Femur (tissue), 1 donor: ENCODE results near the gene TMED3.
"Not testable (repeated sequence)": the region's sequence is repeated elsewhere in the genome, so short reads cannot be mapped to it uniquely, and the experiment has no call there.

Experiments
- DNase-seq: peaks from one replicate; pipeline ENCODE4 v3.0.0-alpha.2; 2017

Gene TMED3

DNA sequence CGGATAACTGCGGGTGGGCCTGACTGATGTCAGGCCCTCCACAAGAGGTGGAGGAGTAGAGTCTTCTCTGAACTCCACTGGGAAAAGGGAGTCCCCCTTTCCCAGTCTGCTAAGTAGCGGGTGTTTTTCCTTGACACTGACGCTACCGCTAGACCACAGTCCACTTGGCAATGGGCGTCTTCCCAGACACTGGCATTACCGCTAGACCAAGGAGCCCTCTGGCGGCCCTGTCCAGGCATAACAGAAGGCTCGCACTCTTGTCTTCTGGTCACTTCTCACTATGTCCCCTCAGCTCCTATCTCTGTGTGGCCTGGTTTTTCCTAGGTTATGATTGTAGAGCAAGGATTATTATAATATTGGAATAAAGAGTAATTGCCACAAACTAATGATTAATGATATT, 9.1 kb downstream of the TMED3 start:
- not testable (repeated sequence) for DNase-seq

DNA sequence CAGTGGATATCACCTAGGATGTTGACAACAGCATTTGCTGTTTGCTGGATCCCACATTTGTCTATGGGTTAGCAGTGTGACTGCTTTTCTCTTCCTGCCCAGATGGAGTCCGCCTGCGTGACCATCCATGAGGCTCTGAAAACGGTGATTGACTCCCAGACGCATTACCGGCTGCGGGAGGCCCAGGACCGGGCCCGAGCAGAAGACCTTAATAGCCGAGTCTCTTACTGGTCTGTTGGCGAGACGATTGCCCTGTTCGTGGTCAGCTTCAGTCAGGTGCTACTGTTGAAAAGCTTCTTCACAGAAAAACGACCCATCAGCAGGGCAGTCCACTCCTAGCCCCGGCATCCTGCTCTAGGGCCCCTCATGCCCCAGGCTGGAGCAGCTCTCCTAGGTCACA, 11.0 kb downstream of the TMED3 start:
- DNase-seq, result no peak

DNA sequence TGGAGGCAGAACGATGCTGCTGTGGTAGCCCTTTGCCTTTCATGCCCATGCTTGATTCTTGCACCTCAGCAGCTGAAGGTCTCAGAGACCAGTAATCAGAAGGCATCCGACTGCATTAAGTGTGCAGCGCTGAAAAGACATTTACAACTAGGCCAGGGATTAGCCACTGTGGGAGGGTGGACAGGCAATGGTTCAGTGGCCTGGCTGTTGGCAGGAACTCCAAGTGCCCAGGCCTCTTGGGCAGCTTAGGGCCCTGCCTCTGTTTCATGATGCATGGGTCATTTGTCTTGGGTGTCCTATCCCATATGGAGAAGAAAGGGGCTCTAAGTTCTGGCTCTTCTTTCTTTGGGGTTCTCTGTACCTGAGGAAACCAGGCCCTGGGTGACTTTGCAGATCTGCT, 11.4 kb downstream of the TMED3 start:
- DNase-seq, result no peak

DNA sequence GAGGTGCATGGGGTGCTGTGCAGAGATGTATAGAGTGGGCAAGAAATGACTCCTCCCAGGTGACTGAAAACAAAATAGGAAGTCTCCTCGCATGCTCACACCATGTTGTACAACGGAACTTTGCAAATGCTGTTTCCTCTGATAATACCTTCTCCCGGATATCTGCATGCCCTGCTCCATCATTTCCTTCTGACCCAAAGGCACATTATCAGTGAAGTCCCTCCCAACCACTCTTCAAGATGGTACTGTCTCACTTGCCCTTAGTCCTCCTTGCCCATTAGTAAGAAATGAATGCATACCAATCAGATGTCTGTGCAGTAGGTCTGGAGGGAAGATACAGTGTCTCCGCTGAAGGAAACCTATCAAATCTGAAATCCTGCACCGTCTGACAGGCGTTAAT, 12.0 kb downstream of the TMED3 start:
- no peak for DNase-seq

DNA sequence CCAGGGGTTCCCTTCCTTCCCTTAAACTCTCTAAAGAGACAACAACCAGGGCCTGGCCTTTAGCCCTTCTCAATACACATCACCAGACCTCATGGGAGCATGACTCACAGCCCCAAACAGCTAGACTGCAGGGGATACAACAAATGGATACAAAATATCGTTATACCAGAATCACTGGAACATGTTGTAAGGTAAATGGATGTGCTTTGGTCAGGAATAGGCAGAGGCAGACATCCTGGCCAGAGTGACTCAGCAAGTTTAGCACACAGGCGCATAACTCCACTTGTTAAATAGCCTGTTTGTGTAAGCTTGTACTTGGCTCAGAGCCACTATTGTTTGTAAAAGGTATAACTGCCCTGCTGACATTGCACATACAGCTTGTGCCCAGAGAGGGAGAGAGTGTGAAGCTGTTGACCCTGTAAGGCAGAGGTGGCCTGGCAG, 18.3 kb downstream of the TMED3 start:
- DNase-seq, result no peak

DNA sequence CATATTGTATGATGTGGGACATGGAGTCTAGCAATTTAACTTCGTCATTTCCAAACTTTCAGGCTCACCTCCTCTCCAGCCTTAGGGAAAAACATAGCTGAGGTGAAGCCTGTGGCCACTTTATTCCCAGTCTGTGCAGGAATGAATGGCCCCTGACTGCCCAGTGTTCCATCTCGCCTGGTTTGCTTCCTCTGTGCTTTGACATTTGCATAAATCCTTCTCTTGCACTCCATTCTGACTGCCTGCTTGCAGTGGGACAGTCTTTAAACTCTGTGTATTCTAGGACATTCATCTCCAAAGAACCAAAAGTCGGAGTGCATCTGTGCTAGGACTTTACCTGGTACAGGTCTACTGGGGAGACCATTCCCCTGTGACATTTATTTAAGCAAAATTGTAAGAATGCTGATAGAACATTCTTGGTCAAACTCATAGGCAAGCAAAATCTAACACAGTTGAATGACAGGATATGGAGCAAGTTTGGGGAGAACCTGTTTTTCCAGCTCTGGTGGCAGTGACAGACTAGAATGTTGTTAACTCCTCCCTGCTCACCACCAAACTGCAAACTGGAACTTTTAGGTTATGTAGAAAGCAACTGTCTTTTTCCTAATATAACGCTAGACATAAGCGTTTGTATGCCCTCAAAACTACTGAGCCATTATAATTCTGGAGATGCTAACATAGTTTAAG, 22.1 kb downstream of the TMED3 start:
- no peak for DNase-seq

DNA sequence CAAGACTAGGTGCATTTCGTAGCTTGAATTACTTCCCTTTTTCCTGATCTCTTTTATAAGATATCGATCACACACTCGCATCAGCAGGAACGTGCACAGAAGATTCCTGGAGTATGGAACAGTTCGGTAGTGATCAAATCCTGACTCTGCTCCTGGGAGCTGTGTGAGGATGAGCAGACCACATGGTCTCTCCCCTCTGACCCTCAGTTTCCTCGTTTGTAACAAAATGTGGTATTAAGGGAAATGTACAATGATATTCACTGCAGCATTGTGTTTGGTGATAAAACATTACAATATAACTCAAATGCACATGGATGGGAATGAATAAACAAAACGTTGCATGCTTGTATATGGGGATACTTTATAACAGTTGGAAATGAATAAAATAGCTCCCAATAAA, 26.7 kb downstream of the TMED3 start:
- DNase-seq, result no peak

DNA sequence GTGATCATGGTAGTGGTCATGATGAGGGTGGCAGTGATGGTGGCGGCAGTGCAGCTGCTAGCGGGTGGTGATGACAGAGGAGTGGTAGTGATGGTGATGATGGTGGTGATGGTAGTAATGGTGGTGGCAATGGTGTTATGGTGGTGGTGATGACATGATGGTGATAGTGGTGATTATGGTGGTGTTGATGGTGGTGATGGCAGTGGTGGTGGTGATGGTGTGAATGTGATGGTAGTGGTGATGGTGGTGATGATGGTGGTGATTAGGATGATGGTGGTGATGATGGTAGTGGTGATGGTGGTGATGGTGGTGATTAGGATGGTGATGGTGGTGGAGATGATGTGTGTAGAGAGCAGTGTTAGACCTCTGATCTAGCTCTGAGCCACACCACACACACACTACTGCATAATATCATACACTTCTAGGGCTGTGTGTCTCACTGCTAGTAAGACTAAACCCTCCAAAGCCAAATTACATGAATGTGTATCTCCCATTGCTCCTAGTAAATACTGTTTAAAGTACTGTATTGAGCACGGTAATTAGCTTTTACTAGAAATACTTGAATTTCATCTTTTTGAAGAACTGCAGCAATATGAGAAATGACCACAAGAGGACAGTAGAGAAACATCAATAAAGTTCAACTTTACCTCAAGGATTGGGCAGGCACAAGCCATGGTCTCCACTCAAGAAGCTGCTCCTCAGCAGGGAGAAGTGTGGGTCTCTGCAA, 28.8 kb downstream of the TMED3 start:
- no peak for DNase-seq

DNA sequence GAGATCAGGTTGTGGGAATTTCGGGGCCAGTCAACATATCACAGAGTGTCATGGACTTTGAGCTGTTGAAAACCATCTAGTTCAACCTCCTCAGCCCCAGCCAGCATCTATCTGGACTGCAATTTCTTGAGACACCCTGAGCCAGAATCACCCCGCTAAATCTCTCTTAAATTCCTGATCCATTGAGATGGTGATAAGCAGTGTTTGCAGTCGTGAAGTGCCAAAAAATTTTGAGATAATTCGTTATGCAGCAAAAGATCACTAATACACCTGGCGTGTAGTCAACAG, 29.3 kb downstream of the TMED3 start:
- no peak for DNase-seq

DNA sequence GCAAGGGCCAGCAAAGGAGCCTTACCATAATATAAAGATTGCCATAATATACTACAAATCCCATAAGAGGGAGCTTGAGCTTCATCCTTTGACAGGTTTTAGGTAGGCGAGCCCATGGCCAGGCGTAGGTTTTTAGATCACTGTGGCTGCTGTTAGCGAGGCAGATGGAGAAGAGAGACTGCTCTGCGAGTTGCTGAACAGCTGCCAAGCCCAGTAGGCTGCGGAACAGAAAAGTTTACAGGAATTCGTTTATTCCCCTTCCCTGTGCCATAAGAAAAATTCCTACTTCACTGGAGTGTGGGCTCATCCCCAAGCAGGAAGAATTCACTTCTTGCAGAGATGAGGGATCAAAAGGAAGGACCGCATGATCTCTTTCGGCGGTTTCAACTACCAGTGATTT, 30.5 kb downstream of the TMED3 start:
- DNase-seq, result peak; percentile 36

DNA sequence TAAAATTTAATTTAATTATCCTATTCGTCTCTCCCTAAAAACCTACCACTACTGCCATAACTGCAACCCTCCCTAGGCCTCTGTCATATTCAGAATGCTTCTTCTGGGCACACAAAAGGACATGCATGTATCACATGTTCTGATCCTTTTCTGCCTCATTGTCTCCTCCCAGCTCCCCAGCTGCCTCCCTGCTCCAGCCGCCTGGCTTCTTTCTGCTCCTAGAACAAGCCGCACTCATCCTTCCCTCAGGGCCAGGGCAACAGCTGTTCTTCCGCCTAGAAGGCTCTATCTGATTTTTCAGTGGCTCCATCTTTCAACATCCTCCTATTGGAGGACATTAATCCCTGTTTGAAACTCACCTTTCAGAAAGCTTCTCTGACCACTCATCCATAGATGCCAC, 38.6 kb downstream of the TMED3 start:
- DNase-seq, result no peak

DNA sequence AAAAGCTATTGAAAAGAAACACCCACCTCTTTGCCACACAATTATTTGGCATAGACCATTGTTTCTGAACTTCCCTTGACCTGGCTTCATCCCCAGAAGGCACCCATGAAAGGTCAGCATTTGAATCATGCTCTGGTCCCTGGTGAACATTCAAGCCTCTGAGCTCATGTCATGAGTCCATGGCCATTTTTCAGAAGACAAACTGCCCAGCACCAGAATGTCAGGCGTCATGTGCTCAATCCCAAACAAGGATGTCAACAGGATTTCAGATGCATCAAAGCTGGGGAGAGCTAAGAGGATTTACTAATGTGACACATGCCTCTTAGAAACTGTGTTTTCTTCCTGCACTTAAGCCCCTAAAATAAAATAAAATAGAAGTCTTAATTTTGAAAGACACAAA, 41.3 kb downstream of the TMED3 start:
- DNase-seq, result no peak

DNA sequence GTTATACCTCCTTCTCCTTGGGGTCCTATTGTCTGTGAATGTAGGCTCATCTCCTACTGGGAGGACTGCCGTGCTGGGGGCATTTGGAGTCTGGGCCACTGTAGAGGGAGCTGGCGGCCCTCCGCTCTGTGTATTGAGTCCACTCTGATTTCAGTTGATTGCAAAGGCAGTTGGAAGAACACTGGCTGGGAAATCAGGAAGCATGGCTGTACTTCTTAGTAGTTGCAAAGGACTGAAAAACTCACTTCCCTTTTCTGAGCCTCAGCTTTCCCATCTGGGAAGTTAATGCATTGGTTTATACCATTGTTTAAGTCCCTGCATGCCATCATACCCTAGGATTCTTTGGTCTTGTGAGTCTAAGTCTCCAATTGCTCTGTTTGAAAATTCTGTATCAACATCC, 46.7 kb downstream of the TMED3 start:
- DNase-seq, result no peak

DNA sequence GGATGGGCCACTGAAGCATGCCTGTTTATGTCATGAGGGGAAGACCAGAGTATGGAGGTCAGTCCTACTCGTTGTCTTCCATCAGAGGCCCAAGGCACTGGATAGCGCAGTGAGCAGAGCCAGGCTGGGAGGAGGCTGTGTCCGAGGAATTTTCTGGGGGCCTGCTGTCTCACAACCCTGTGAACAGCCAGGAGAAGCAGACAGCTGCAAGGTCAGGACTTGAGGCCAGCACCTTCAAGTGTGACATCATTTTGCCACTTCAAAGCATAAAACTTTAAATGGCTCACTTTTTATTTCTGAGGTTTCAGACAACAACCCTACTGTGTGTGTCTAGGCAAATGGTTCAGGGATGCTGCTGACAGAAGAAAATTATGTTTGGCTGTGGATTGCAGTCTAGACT, 47.2 kb downstream of the TMED3 start:
- no peak for DNase-seq

DNA sequence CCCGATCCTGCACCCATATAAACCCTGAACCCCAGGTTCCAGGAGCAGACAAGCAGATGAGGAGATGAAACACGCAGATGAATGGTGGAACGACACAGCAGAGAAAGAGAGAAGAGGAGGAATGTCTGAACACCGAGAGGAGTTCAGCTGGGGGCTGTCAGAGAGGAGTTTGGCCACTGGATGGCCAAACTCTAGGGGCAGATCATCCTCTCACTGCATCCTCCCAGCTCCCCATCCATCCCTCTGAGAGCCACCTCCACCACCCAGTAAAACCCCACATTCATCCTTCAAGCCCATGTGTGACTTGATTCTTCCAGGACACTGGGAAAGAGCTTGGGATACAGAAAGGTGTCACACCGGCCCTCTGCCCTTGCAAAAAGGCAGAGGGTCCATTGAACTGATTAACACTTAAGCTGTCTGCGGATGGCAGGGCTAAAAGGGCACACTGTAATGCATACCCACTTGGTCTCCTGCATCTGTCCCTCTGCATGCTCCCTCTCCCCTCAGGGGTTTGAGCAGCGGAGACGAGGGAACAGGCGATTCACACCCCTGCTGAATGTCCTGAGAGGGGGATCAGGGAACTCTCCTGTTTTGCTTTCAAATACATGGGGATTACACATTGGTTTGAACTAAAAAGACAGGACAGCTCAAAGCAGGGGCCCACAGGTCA, 53.8 kb downstream of the TMED3 start:
- DNase-seq, result no peak

DNA sequence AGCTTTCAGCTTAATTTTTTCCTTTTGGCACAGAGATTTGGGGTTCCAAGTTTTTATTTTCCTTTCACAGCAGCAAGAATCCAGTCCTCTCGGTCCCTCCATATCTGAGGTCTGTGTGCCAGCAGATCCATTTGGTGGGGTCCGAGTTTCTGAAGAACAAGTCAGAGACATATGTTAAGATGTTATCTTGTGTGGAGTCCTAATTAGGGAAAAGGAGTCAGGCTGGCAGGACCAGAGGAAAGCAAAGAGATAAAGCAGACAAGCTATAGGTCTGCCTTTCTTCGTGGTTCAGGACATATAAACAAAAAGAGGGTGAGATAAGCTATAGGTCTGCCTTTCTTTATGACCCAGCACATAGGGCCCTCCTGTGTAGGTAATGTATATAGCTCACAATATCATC, 54.9 kb downstream of the TMED3 start:
- no peak for DNase-seq

DNA sequence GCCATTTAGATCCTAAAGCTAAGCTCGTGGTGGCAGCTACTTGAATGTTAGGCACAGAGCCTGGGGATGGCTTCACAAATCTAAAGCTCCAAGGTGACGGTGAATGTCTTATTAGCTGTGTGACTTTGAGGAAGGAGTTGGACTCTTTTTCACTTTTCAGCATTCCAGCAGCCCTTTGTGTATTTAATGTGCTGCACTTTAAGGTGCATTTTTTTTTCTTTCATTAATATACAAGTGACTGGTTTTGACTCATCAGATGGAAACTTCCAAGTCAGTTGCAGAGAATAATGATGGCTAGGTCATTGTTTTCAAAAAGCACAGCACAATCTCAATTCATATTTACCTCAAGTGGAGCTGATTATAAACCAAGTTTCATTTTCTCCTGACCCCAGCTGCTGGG, 55.8 kb downstream of the TMED3 start:
- DNase-seq, result no peak

DNA sequence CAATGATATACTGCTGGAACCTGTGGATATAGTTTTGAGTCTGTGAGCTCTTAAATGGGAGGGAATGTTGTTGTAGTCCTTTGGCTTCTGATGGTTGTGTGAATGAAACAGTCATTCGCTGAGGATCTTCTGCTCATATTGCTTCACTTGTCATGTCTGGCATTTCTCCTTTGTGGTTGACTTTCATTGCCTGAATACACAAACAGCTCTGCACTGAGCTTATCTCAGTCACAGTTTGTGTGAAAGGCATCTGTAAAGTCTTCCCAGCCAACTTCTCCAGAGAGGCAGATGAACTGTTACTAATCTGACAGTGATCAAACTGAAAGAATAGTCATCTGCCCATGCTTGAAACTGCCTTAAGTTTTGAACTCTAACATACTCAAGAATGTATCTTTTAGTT, 59.8 kb downstream of the TMED3 start:
- no peak for DNase-seq

DNA sequence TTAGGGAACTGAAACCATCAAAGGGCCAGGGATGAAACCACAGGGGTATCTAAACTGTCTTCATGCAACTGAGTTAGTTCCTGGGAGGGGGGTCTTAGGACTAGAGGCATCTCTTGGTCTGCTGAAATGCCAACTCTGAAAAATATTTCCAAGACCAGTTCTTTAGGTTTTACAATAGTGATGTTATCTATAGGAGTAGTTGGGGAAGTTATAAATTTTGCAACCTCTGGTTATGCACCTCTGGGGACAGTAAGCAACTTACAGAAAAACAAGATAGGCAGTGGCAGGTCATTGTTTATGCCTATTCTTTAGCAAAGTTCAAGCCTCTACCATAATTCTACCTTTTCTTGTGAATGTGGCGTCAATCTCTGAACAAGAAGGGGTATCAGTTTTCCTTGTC, 60.7 kb downstream of the TMED3 start:
- no peak for DNase-seq

DNA sequence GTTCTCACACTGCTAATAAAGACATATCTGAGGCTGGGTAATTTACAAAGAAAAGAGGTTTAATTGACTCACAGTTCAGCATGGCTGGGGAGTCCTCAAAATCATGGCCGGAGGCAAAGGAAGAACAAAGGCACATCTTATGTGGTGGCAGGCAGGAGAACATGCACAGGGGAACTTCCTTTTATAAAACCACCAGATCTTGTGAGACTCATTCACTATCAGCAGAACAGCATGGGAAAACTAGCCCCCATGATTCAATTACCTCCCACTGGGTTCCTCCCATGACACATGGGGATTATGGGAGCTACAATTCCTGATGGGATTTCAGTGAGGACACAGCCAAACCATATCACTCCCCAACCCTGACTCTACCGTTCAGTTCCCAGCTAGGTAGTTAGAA, 61.5 kb downstream of the TMED3 start:
- DNase-seq, result no peak
